BLaER1 (cell line): ENCODE results near the gene RPTN.
"Not testable (repeated sequence)": the region's sequence is repeated elsewhere in the genome, so short reads cannot be mapped to it uniquely, and the experiment has no call there.

Source experiments
- H3K27ac ChIP-seq: shearing (Covaris generic); formaldehyde crosslinking; 2 replicates; pipeline ENCODE4 v1.8.1; 2022
- H3K27me3 ChIP-seq: shearing (Covaris generic); formaldehyde crosslinking; 2 replicates; pipeline ENCODE4 v1.8.1; 2022
- H3K36me3 ChIP-seq: shearing (Covaris generic); formaldehyde crosslinking; 2 replicates; pipeline ENCODE4 v1.8.1; 2022
- H3K4me1 ChIP-seq: shearing (Covaris generic); formaldehyde crosslinking; 2 replicates; pipeline ENCODE4 v1.8.1; 2022
- H3K4me2 ChIP-seq: shearing (Covaris generic); formaldehyde crosslinking; 2 replicates; pipeline ENCODE4 v1.8.1; 2022
- H3K4me3 ChIP-seq: shearing (Covaris generic); formaldehyde crosslinking; 2 replicates; pipeline ENCODE4 v1.8.1; 2022
- H3K9ac ChIP-seq: shearing (Covaris generic); formaldehyde crosslinking; 2 replicates; pipeline ENCODE4 v1.8.1; 2022
- H3K9me3 ChIP-seq: shearing (Covaris generic); formaldehyde crosslinking; 2 replicates; pipeline ENCODE4 v1.8.1; 2022
- H4K20me1 ChIP-seq: shearing (Covaris generic); formaldehyde crosslinking; 2 replicates; pipeline ENCODE4 v1.8.1; 2022
- Cebpa-rat ChIP-seq: shearing (Covaris generic); IDR thresholded peaks from 2 replicates; pipeline ENCODE4 v1.8.1; 2022

Gene RPTN

DNA sequence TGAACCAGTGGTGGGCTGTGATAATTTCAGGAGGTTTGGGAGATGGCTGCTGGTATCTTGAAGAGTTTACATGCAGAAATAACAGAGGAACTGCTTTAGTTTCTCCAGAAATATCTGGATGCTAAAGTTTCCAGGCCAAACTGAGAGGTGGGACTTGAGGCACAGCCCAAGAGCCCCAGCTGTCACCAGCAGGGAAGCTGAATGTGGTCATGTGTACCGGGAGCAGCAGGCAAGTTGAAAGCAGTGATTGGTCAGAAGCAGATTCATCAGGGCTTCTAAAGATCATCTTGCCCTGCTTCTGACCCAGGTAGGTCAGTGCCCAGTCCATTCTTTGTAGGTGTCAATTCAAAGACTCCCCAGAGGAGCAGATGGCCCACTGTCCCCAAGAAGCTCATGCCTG lies 7.9 kb upstream of the RPTN start:
- H4K20me1 ChIP-seq = no peaks in the 10 kb centered on the region
- no peak overlapping the region for H3K9ac ChIP-seq
- H3K27me3 ChIP-seq = no peaks in the 10 kb centered on the region
- H3K9me3 ChIP-seq = no peaks in the 10 kb centered on the region
- H3K27ac ChIP-seq = no peak overlapping the region
- H3K4me2 ChIP-seq = peak overlapping the region; percentile 4; the same call in 1 of the 2 replicates
- peaks cover 56% of the 10 kb centered on the region for H3K4me1 ChIP-seq
- TF ChIP-seq Cebpa-rat = no peak
- H3K36me3 ChIP-seq = no peaks in the 10 kb centered on the region
- no peak overlapping the region for H3K4me3 ChIP-seq

- H3K9me3 ChIP-seq = no peaks in the 10 kb centered on the region
- H3K4me3 ChIP-seq = peak overlapping the region; percentile 11
- H3K4me1 ChIP-seq = peaks cover 56% of the 10 kb centered on the region
- no peak overlapping the region for H3K9ac ChIP-seq
- peak overlapping the region; percentile 38 for H3K27ac ChIP-seq
- H4K20me1 ChIP-seq = no peaks in the 10 kb centered on the region
- no peak for TF ChIP-seq Cebpa-rat
- peak overlapping the region; percentile 70 for H3K4me2 ChIP-seq
- H3K36me3 ChIP-seq = no peaks in the 10 kb centered on the region
- no peaks in the 10 kb centered on the region for H3K27me3 ChIP-seq
These were observed 6.5 kb upstream of the RPTN start for GRCh38 chr1:152165286-152166077.

GRCh38 chr1:152164517-152165136 lies 5.6 kb upstream of the RPTN start:
- H3K4me1 ChIP-seq = peaks cover 56% of the 10 kb centered on the region
- no peaks in the 10 kb centered on the region for H3K27me3 ChIP-seq
- H3K4me3 ChIP-seq = 0 out of 2 replicates have a peak overlapping the region, but pooled peaks have one; percentile 11
- H3K36me3 ChIP-seq = no peaks in the 10 kb centered on the region
- no peaks in the 10 kb centered on the region for H4K20me1 ChIP-seq
- peak overlapping the region; percentile 70 for H3K4me2 ChIP-seq
- H3K9ac ChIP-seq = no peak overlapping the region
- H3K27ac ChIP-seq = peak overlapping the region; percentile 38; the same call in 1 of the 2 replicates
- H3K9me3 ChIP-seq = no peaks in the 10 kb centered on the region
- peak; percentile 71; the same call in 1 of the 2 replicates for TF ChIP-seq Cebpa-rat

GRCh38 chr1:152162792-152163463 lies 3.9 kb upstream of the RPTN start:
- Histone ChIP-seq H3K4me1 (peaks cover 53% of the 10 kb centered on the region), H3K4me3 (no peak overlapping the region), H3K27ac (no peak overlapping the region), H3K9me3 (no peaks in the 10 kb centered on the region), H3K4me2 (peak overlapping the region; percentile 70), H3K9ac (no peak overlapping the region), H3K36me3 (no peaks in the 10 kb centered on the region), H3K27me3 (no peaks in the 10 kb centered on the region), H4K20me1 (no peaks in the 10 kb centered on the region)
- TF ChIP-seq Cebpa-rat = no peak

GRCh38 chr1:152160576-152160975 lies 1.5 kb upstream of the RPTN start:
- Histone ChIP-seq H3K9ac (no peak overlapping the region), H3K36me3 (no peaks in the 10 kb centered on the region), H3K4me3 (no peak overlapping the region)

DNA sequence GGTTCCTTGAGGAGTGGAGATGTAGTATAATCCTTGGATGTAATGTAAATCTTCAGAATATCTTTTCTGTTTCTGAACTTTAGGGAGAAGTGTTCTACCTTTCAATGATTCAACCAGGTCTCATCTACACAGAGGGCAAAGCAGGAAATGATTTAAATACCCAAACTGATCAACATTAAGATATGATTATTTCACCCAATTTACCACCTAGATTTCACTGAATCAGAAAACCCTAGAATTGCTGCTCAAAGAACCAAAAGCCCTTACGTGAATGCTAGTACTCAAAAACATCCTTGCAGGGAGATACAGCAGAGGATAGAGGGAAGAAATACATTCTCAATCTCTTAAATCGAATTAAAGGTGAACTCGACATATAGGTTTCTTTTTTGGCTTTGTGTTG lies 5.0 kb downstream of the RPTN start:
- Histone ChIP-seq H4K20me1 (no peaks in the 10 kb centered on the region), H3K27me3 (no peaks in the 10 kb centered on the region), H3K4me1 (no peaks in the 10 kb centered on the region), H3K9ac (no peak overlapping the region), H3K27ac (no peak overlapping the region), H3K4me2 (no peak overlapping the region), H3K9me3 (peaks cover 2% of the 10 kb centered on the region; the same call in 1 of the 2 replicates), H3K36me3 (no peaks in the 10 kb centered on the region), H3K4me3 (no peak overlapping the region)
- TF ChIP-seq Cebpa-rat = no peak

More at GRCh38 chr1:152160576-152160975, 1.5 kb upstream of the RPTN start:
- Histone ChIP-seq H3K27me3 (no peaks in the 10 kb centered on the region), H3K27ac (no peak overlapping the region), H3K9me3 (no peaks in the 10 kb centered on the region), H3K4me1 (peaks cover 31% of the 10 kb centered on the region), H4K20me1 (no peaks in the 10 kb centered on the region), H3K4me2 (no peak overlapping the region)
- no peak for TF ChIP-seq Cebpa-rat

DNA sequence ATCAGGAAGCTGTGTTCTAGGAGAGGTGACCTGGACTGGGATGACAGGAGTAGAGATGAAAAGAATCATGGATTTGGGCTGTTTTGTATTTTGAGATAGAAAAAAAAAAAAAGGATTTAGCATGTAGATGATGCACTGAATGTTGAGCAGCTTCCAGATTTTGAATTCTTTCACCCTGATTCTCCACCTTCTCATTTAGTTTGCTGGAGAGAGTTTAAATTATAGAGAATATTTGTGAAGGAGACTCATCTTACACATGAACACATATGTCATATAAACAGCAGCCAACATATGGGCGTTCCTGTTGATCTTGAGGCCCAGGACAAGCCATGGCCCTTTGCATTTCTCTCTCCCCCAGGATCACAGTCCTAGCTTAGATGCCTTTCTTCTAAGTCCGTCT lies 7.4 kb downstream of the RPTN start:
- no peak overlapping the region for H3K9ac ChIP-seq

GRCh38 chr1:152148981-152149380 lies 10.0 kb downstream of the RPTN start:
- Histone ChIP-seq H3K27ac (no peak overlapping the region), H4K20me1 (no peaks in the 10 kb centered on the region), H3K9ac (no peak overlapping the region), H3K4me2 (no peak overlapping the region), H3K4me3 (no peak overlapping the region), H3K36me3 (no peaks in the 10 kb centered on the region), H3K4me1 (no peaks in the 10 kb centered on the region), H3K27me3 (no peaks in the 10 kb centered on the region), H3K9me3 (peaks cover 48% of the 10 kb centered on the region)
- no peak for TF ChIP-seq Cebpa-rat

More for the DNA sequence above, 7.4 kb downstream of the RPTN start:
- Histone ChIP-seq H3K36me3 (no peaks in the 10 kb centered on the region), H3K9me3 (peaks cover 26% of the 10 kb centered on the region), H3K4me2 (no peak overlapping the region), H3K4me1 (no peaks in the 10 kb centered on the region), H3K27me3 (no peaks in the 10 kb centered on the region), H3K4me3 (no peak overlapping the region), H4K20me1 (no peaks in the 10 kb centered on the region), H3K27ac (no peak overlapping the region)
- no peak for TF ChIP-seq Cebpa-rat

GRCh38 chr1:152148051-152148450 lies 11.0 kb downstream of the RPTN start:
- Histone ChIP-seq H3K27me3 (no peaks in the 10 kb centered on the region), H4K20me1 (no peaks in the 10 kb centered on the region), H3K9me3 (peaks cover 48% of the 10 kb centered on the region), H3K4me2 (no peak overlapping the region), H3K4me1 (no peaks in the 10 kb centered on the region), H3K9ac (no peak overlapping the region), H3K27ac (no peak overlapping the region), H3K36me3 (no peaks in the 10 kb centered on the region), H3K4me3 (no peak overlapping the region)
- no peak for TF ChIP-seq Cebpa-rat

- Histone ChIP-seq H3K27ac (no peak overlapping the region), H3K4me2 (no peak overlapping the region), H3K4me1 (no peaks in the 10 kb centered on the region), H3K9me3 (peaks cover 48% of the 10 kb centered on the region), H3K27me3 (no peaks in the 10 kb centered on the region), H3K36me3 (no peaks in the 10 kb centered on the region), H4K20me1 (no peaks in the 10 kb centered on the region), H3K4me3 (no peak overlapping the region), H3K9ac (no peak overlapping the region)
- TF ChIP-seq Cebpa-rat = no peak
These were observed 13.3 kb downstream of the RPTN start for GRCh38 chr1:152145769-152146168.

GRCh38 chr1:152144674-152145183 lies 14.3 kb downstream of the RPTN start:
- not testable (repeated sequence) for H3K4me3 ChIP-seq, H3K27me3 ChIP-seq, H3K9ac ChIP-seq, H3K36me3 ChIP-seq, H3K27ac ChIP-seq, H3K4me2 ChIP-seq, H4K20me1 ChIP-seq, H3K4me1 ChIP-seq
- H3K9me3 ChIP-seq = peaks cover 48% of the 10 kb centered on the region
